Neural cell (in vitro differentiated cells): Measurements from ENCODE around the gene IFTAP. TPM values are rescaled to one million over a fixed set of nuclear protein-coding genes. Genes with fewer than 3 reads are reported as not detected.

Experiments
- H2AFZ ChIP-seq: fragments of 200-600, 300-800 bp; sonication (generic), shearing (Covaris generic); 2 replicates; pipeline ENCODE4 v1.6.0; 2014; ENCODE audit warnings: low read depth, mild to moderate bottlenecking, antibody characterized with exemption, low read length, moderate library complexity
- H3F3A ChIP-seq: fragments of 200-600 bp; shearing (Covaris generic); 2 replicates; pipeline ENCODE4 v1.6.1; 2016; ENCODE audit warnings: mild to moderate bottlenecking, moderate library complexity, mixed read lengths, antibody characterized with exemption, low read length; ENCODE audit not compliant: insufficient read depth, poor library complexity, severe bottlenecking
- H3K27ac ChIP-seq: fragments of 200-600, 300-800 bp; sonication (generic), shearing (Covaris generic); 2 replicates; pipeline ENCODE4 v1.5.1; 2014; ENCODE audit warnings: mild to moderate bottlenecking, low read length, moderate library complexity
- H3K27me3 ChIP-seq: fragments of 300-800, 200-600 bp; sonication (generic), shearing (Covaris generic); 2 replicates; pipeline ENCODE4 v1.6.0; 2014; ENCODE audit warnings: mild to moderate bottlenecking, low read depth, low read length, moderate library complexity; ENCODE audit not compliant: insufficient read depth
- H3K36me3 ChIP-seq: fragments of 300-800, 200-600 bp; sonication (generic), shearing (Covaris generic); 2 replicates; pipeline ENCODE4 v1.5.1; 2014; ENCODE audit warnings: mild to moderate bottlenecking, antibody characterized with exemption, low read length, moderate library complexity; ENCODE audit not compliant: insufficient read depth
- H3K4me2 ChIP-seq: fragments of 300-800, 200-600 bp; sonication (generic), shearing (Covaris generic); 2 replicates; pipeline ENCODE4 v1.6.0; 2014; ENCODE audit warnings: mild to moderate bottlenecking, low read length
- H3K4me3 ChIP-seq: fragments of 300-800, 200-600 bp; sonication (generic), shearing (Covaris generic); 2 replicates; pipeline ENCODE4 v1.5.1; 2014; ENCODE audit warnings: mild to moderate bottlenecking, low read length, moderate library complexity
- H3K79me2 ChIP-seq: fragments of 200-600 bp; shearing (Covaris generic); replicated peaks from 2 replicates; pipeline ENCODE4 v1.6.0; 2014; ENCODE audit warnings: mild to moderate bottlenecking, low read length, moderate library complexity; ENCODE audit not compliant: insufficient read depth
- H3K9ac ChIP-seq: fragments of 300-800, 200-600 bp; sonication (generic), shearing (Covaris generic); 2 replicates; pipeline ENCODE4 v1.6.1; 2016; ENCODE audit warnings: mild to moderate bottlenecking, low read length, mixed read lengths
- H3K9me2 ChIP-seq: fragments of 200-600 bp; shearing (Covaris generic); 2 replicates; pipeline ENCODE4 v1.6.1; 2016; ENCODE audit warnings: mild to moderate bottlenecking, low read length, mixed read lengths; ENCODE audit not compliant: insufficient read depth
- H3K9me3 ChIP-seq: fragments of 200-600, 300-800 bp; sonication (generic), shearing (Covaris generic); 2 replicates; pipeline ENCODE4 v1.6.1; 2016; ENCODE audit warnings: mild to moderate bottlenecking, mixed run types, low read length, moderate library complexity, mixed read lengths
- H4K20me1 ChIP-seq: fragments of 200-600 bp; shearing (Covaris generic); 2 replicates; pipeline ENCODE4 v1.6.1; 2016; ENCODE audit warnings: mild to moderate bottlenecking, mixed run types; ENCODE audit not compliant: insufficient read depth
- EP300 ChIP-seq: fragments of 450-650 bp; conservative IDR thresholded peaks from 2 replicates; pipeline ENCODE4 v1.6.1; 2014; ENCODE audit warnings: antibody characterized with exemption, mild to moderate bottlenecking, moderate library complexity; ENCODE audit not compliant: poor library complexity, severe bottlenecking
- EZH2 ChIP-seq: fragments of 200-600, 300-800 bp; shearing (Covaris generic), sonication (generic); IDR thresholded peaks from 2 replicates; pipeline ENCODE4 v1.6.1; 2014; ENCODE audit warnings: antibody characterized with exemption, low read length, borderline replicate concordance, mild to moderate bottlenecking; ENCODE audit not compliant: insufficient read depth, poor library complexity, severe bottlenecking
- MXI1 ChIP-seq: fragments of 450-650 bp; conservative IDR thresholded peaks from 2 replicates; pipeline ENCODE4 v1.6.1; 2014; ENCODE audit warnings: antibody characterized with exemption, mild to moderate bottlenecking; ENCODE audit not compliant: poor library complexity, severe bottlenecking
- POLR2AphosphoS5 ChIP-seq: IDR thresholded peaks from 2 replicates; pipeline ENCODE4 v1.6.1; 2012
- RAD21 ChIP-seq: fragments of 450-650 bp; conservative IDR thresholded peaks from 2 replicates; pipeline ENCODE4 v1.6.1; 2014; ENCODE audit warnings: antibody characterized with exemption, mild to moderate bottlenecking, moderate library complexity
- REST ChIP-seq: IDR thresholded peaks from 2 replicates; pipeline ENCODE4 v1.6.1; 2012; ENCODE audit warnings: borderline replicate concordance
- SMC3 ChIP-seq: fragments of 450-650 bp; conservative IDR thresholded peaks from 2 replicates; pipeline ENCODE4 v1.6.1; 2014; ENCODE audit warnings: antibody characterized with exemption, mild to moderate bottlenecking, moderate library complexity; ENCODE audit not compliant: poor library complexity
- TAF1 ChIP-seq: IDR thresholded peaks from 2 replicates; pipeline ENCODE4 v1.6.1; 2012; ENCODE audit warnings: low read depth
- polyA plus RNA-seq: library from polyadenylated mRNA; depleted of rRNA; stranded (reverse); fragments of >200 nt; gene quantifications from 2 replicates; pipeline ENCODE4 v1.2.3, GENCODE V29; 2014
- TF ChIP-seq, protein P1 (sequence below): fragments of 450-650 bp; IDR thresholded peaks from 2 replicates; pipeline ENCODE4 v1.5.1; 2014; ENCODE audit warnings: antibody characterized with exemption, mild to moderate bottlenecking, moderate library complexity; ENCODE audit not compliant: poor library complexity, severe bottlenecking

Gene IFTAP
- polyA plus RNA-seq, 1 donor from 2014 or later = 71.9 TPM

DNA sequence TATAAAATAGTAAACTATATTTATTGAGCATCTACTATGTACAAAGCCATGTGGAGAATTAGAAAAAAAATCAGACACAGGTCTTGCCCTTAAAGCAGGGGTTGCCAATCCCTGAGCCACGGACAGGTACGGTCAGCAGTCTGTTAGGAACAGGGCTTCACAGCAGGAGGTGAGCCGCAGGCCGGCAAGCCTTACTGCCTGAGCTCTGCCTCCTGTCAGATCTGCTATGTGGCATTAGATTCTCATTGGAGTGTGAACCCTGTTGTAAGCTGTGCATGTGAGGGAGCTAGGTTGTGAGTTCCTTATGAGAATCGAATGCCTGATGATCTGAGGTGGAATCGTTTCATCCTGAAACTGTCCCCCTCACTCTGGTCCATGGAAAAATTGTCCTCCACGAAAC lies 5.9 kb downstream of the IFTAP start:
- no peaks in the 10 kb centered on the region for H3K36me3 ChIP-seq
- no peak overlapping the region for H3K4me3 ChIP-seq
- no peak overlapping the region for H3K9ac ChIP-seq
- H3F3A ChIP-seq = no peaks in the 10 kb centered on the region
- H3K27me3 ChIP-seq = no peaks in the 10 kb centered on the region
- peaks cover 9% of the 10 kb centered on the region for H3K79me2 ChIP-seq
- no peaks in the 10 kb centered on the region for H3K9me2 ChIP-seq
- H2AFZ ChIP-seq = no peak overlapping the region
- TF ChIP-seq EP300 (no peak), MXI1 (no peak), POLR2AphosphoS5 (no peak), EZH2 (no peak), REST (no peak), RAD21 (no peak), SMC3 (no peak), TAF1 (no peak)
- TF ChIP-seq, protein P1, sequence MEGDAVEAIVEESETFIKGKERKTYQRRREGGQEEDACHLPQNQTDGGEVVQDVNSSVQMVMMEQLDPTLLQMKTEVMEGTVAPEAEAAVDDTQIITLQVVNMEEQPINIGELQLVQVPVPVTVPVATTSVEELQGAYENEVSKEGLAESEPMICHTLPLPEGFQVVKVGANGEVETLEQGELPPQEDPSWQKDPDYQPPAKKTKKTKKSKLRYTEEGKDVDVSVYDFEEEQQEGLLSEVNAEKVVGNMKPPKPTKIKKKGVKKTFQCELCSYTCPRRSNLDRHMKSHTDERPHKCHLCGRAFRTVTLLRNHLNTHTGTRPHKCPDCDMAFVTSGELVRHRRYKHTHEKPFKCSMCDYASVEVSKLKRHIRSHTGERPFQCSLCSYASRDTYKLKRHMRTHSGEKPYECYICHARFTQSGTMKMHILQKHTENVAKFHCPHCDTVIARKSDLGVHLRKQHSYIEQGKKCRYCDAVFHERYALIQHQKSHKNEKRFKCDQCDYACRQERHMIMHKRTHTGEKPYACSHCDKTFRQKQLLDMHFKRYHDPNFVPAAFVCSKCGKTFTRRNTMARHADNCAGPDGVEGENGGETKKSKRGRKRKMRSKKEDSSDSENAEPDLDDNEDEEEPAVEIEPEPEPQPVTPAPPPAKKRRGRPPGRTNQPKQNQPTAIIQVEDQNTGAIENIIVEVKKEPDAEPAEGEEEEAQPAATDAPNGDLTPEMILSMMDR = no peak
- no peak overlapping the region for H3K4me2 ChIP-seq
- no peak overlapping the region for H3K27ac ChIP-seq
- no peaks in the 10 kb centered on the region for H3K9me3 ChIP-seq
- no peaks in the 10 kb centered on the region for H4K20me1 ChIP-seq

DNA sequence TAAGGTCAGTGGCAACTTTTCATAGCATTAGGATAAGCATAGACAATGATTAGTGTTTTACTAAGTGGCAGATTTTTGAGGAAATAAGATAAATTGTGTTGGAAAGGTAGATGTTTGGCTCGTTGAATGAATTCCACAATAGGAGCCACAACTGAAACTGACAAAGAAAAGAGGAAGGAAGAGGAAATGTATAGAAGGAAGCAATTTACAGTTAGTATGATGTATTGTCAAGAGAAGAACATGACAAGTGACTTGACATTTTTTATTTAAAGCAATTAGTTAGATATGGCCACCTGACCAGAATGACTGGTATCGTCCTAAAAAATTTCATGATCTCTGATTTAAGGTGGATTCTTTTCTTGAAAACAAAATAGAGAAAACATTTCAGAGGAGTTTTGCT lies 6.9 kb downstream of the IFTAP start:
- Histone ChIP-seq H3K4me3 (no peak overlapping the region), H3K27ac (no peak overlapping the region), H3K27me3 (no peaks in the 10 kb centered on the region), H3K9me2 (no peaks in the 10 kb centered on the region), H3K9me3 (no peaks in the 10 kb centered on the region), H2AFZ (no peak overlapping the region), H4K20me1 (no peaks in the 10 kb centered on the region), H3K36me3 (no peaks in the 10 kb centered on the region), H3K9ac (no peak overlapping the region), H3K79me2 (no peaks in the 10 kb centered on the region), H3K4me2 (no peak overlapping the region), H3F3A (no peaks in the 10 kb centered on the region)
- TF ChIP-seq SMC3 (no peak), EP300 (no peak), EZH2 (no peak), REST (no peak), RAD21 (no peak), POLR2AphosphoS5 (no peak)
- TF ChIP-seq, protein P1 = no peak
